Fibroblast of skin of left quadriceps (primary cell): ENCODE measurements around the gene WSB2.
"Not testable (repeated sequence)": the region's sequence is repeated elsewhere in the genome, so short reads cannot be mapped to it uniquely, and the experiment has no call there.

Experiments used
- DNase-seq, 2 experiments: peaks; one replicate each; pipeline ENCODE4 v3.0.0-alpha.2; 2013; ENCODE audit warnings: low read depth in 2 of 2

WSB2 gene

DNA sequence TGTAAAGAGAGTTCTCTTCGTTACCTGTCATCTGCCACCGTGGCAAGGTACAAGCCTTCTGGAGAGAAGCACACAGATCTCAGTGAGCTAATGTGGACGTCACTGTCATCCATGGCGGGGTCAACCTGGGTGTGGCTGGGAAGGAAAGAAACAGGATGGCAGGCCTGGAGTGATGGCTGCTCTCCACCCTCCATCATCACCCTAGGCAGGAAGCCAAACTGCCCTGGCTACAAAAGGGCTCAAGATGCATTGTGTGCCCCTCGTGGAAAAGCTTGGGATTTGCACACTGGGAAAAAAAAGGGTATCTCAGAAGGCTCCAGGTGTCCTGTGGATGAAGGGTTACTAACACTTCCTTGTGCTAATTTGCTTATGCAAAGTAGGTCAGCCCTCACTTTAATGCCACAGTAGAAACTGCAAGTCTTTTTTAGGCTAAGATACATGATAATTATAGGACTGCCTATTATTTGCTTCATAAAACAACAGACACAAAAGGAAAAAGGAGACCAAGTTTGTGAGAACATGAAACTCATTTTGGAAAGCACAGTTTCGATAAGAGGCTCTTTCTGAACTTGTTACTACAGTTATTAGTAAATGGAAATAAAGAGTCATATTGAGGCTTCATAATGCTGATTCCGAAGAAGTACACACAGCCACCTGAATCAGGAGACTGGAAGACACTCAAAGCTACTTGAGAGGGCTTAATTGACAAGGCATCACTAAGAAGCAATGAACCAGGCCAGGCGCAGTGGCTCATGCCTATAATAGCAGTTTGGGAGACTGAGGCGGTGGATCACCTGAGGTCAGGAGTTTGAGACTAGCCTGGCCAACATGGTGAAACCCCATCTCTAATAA is 25.6 kb downstream of the WSB2 start:
- no peak for DNase-seq

DNA sequence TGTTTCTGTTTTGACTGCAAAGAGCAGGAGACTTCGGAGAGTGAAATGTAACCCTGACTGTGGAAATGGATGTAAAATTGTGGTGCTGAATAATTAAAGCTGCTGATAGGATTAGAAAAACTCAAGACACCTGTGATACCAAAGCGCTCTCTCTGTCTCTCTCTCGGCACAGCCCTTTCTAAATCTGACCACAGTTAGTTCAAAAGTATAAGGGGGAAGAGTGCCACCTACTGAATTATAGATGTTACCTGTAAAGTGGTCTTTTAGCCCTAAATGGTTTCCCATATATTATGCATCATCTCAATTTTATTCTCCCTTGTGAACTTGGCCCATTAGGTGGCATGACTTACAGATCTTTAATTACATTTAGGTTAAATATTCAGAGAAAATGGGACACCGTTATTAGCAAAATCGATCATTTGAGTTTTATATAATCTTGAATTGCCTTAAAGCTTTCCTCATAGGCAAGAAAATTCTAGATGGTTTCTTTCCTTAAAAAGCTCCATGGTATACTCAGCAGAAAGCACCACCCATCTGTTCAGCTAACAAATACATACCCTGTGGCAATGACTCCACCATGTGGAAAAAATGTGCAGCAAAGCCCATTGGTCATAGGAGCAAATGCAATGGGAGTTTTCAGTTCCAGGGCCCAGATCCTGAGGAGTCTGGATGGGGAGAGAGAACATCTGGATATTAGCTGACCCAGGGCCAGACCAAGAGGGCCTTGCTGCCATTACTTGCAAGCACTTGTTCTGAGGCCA is 26.4 kb downstream of the WSB2 start:
- peak; percentile 28 to 33 for DNase-seq

GRCh38 chr12:118033902-118034301 is 27.1 kb downstream of the WSB2 start:
- DNase-seq, result no peak

- no peak for DNase-seq
Measured at GRCh38 chr12:118033323-118033722, 27.7 kb downstream of the WSB2 start.

DNA sequence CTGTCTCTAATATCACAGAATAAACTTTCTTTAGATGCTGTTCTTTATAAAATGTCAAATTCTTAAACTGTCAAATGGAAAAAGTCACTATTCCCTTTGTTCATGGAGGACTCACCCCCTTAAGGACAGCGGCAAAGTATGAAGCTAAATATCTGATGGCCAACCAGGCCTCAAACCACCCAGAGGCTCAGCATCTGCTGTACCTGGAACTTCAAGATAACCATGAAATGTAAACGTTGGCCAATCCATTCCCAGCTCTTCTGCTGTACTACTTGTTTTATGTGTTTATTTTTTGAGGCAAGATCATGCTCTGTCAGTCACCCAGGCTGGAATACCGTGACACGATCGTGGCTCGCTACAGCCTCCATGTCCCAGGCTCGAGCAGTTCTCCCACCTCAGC is 28.8 kb downstream of the WSB2 start:
- no peak for DNase-seq

GRCh38 chr12:118029166-118029565 is 31.8 kb downstream of the WSB2 start:
- DNase-seq, result no peak

- no peak for DNase-seq
Measured at GRCh38 chr12:118025168-118025567, 35.8 kb downstream of the WSB2 start.

- DNase-seq, result no peak
Measured at GRCh38 chr12:118023301-118023860, 37.6 kb downstream of the WSB2 start.

- no peak for DNase-seq
Measured at GRCh38 chr12:118022728-118023109, 38.3 kb downstream of the WSB2 start.

- DNase-seq, result not testable (repeated sequence)
Measured at GRCh38 chr12:118022097-118022727, 38.8 kb downstream of the WSB2 start.

GRCh38 chr12:118020036-118020435 is 40.9 kb downstream of the WSB2 start:
- DNase-seq, result no peak

GRCh38 chr12:118017926-118018325 is 43.1 kb downstream of the WSB2 start:
- no peak for DNase-seq

DNA sequence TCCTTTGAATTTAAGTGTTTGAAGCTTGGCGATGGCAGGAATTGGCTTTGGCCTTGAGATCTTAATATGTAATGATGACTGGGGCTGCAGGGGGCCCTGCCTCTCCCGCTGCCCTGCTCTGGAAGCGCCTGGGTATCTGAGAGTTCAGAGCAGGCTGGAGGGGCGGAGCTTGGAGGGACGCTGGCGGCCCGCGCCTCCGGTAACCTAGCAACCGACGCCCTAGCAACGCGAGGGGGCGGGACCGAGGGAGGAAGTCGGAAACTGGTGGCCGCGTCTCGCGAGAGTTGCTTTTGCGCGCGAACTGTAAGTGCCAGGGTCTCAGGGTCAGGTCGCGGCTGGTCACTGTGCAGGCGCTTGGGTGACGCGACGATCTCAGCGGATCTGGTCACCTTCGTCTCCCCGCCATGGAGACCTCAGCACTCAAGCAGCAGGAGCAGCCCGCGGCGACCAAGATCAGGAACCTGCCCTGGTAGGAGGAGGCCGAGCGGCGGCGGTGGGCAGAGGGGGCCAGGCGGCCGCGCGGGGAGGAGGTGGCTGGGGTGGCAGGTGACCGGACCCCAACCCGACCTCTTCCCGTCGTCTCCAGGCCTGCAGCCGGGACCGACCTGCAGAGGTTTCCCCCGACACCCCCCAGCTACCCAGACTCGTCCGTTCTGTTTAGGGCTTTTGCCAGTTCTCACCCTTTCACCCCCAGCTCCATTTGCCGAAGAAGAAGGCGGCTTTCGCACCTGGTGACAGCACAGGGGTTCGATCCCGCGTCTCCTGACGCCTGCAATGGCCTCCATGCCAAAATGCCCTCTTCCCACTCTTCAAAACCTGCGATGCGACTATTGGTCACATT is 44.3 kb downstream of the WSB2 start, which contains the start of gene RFC5:
TSS of gene RFC5 (plus strand) at position 280 of the 841 bp plus-strand sequence. CDS start at position 405, 125 bp downstream.
- DNase-seq, result peak; percentile 92 to 93

DNA sequence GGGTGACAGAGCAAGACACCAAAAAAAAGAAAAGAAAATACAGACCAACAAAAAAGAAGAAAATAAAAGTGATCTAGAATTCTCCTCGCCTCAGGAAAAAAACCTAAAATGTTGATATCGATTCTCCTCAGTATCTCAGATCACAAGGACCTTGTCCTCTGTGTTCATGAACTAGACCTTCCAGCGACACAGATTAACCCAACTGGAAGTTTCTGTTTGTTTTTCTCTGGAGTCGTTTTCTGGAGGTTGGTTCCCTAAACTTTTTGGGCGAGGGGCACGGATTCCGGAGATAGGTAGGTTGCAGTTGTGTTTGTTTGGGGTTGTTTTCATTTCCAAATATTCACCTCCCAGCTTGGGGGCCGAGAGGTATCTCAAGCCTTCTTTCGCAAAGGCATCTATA is 45.0 kb downstream of the WSB2 start:
- no peak for DNase-seq

- no peak for DNase-seq
Measured at GRCh38 chr12:118015306-118015705, 45.7 kb downstream of the WSB2 start.

DNA sequence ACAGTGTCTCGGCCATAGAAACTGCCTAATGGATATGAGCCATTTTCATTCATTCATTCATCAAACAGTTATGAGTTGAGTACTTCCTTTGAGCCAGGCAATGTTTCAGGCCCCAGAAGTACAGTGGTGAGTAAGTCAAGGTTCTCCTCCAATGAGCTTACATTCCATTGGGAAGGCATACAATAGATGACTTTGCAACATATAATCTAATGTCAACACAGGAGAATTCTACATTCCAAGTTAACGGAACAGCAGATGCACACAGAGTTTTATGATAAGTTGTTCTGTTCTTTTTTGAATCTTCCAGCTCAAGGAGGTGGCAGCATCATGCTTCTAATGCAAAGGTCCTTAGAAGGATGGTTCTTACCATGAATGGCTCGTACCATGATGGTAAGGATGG is 47.7 kb downstream of the WSB2 start:
- DNase-seq, result no peak

- no peak for DNase-seq
Measured at GRCh38 chr12:118011961-118012360, 49.0 kb downstream of the WSB2 start.

- no peak for DNase-seq
Measured at GRCh38 chr12:118011377-118011776, 49.6 kb downstream of the WSB2 start.

GRCh38 chr12:118010903-118011302 is 50.1 kb downstream of the WSB2 start:
- DNase-seq, result no peak

DNA sequence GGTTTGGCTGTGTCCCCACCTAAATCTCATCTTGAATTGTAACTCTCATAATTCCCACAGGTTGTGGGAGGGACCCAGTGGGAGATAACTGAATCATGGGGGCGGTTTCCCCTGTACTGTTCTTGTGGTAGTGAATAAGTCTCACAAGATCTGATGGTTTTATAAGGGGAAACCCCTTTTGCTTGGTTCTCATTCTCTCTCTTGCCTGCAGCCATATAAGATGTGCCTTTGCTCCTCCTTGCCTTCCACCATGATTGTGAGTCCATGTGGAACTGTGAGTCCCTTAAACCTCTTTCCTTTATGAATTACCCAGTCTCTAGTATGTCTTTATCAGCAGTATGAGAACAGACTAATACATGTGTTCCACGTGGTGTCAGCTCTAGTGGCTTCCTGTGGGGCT is 61.2 kb downstream of the WSB2 start:
- DNase-seq, result not testable (repeated sequence)

GRCh38 chr12:117998719-117999118 is 62.3 kb downstream of the WSB2 start:
- no peak for DNase-seq
